LoVo (cell line): Measurements from ENCODE around the gene MRPL49.
"Not testable (repeated sequence)": the region's sequence is repeated elsewhere in the genome, so short reads cannot be mapped to it uniquely, and the experiment has no call there.

Experiments used
- DNase-seq: peaks from one replicate; pipeline ENCODE4 v3.0.0-alpha.2; 2016; ENCODE audit warnings: low spot score

MRPL49 gene

DNA sequence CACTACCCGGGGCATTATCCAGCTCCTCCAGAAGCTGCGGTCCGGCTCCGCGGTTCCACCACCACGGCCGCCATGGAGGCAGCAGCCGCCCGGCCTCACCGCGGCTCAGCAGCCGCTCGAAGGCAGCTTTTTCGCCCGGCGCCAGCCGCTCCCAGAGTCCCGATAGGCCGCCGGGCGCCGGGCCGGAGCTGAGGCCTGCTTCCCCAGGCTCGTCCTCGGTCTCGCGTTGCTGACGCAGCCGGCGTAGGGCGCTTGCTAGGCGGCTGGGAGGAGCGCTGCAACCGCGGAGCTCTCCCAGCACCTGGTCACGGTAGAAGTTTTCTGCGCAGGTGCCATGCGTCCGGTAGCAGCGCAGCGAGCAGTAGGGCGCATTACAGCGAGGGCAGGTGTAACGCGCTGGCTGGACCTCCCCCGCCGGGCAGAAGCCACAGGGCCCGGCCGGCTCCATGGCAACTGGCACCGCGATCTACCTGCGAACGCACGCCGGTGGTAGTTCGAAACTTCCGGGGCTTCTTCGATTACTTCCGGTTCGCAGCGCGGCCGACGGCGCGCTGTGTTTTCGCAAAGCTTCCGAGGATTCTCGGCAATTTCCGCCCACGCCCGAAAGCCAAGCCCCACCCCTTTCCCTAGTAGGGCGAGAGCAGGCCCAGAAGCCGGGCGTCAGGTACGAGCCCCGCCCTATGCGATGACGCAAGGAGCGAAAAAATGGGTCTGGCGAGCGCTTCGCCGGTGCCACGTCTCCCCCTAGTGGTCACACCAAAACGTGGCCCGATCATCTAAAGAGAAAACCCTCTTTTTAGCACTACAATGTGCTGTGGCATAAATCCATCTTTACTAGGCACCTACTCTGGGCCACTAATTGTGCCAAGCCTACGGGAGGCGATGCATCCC lies 4.7 kb upstream of the MRPL49 start, which contains the start of gene ZNHIT2:
TSS of gene ZNHIT2 (minus strand) at position 496 of the 891 bp plus-strand sequence. CDS start at position 448, 48 bp downstream.
- peak; percentile 98 for DNase-seq

DNA sequence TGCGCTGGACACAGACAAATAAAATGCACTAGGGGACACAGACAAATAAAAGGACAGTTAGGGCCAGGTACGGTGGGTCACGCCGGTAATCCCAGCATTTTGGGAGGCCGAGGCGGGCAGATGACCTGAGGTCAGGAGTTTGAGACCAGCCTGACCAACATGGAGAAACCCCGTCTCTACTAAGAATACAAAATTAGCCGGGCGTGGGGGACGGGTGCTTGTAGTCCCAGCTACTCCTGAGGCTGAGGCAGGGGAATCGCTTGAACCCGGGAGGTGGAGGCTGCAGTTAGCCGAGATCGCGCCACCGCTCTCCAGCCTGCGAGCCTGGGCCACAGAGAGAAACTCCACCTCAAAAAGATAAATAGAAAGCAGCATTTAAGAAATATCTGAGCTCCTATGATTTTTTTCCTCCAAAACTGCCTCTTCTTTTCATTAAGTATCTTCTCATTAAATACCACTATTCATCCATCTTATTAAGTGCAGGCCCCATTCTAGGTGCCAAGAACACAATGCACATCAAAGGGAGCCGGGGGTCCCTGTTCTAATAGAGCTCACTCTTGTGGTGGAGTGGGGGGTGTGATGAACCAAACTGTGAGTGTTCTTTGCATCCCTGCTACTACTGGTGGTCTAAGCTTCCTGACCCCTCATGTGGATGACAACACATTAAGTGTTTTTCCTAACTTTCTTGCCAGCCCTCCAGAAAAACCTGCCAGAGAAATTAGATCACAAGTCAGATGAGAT lies 3.9 kb upstream of the MRPL49 start:
- DNase-seq, result no peak

DNA sequence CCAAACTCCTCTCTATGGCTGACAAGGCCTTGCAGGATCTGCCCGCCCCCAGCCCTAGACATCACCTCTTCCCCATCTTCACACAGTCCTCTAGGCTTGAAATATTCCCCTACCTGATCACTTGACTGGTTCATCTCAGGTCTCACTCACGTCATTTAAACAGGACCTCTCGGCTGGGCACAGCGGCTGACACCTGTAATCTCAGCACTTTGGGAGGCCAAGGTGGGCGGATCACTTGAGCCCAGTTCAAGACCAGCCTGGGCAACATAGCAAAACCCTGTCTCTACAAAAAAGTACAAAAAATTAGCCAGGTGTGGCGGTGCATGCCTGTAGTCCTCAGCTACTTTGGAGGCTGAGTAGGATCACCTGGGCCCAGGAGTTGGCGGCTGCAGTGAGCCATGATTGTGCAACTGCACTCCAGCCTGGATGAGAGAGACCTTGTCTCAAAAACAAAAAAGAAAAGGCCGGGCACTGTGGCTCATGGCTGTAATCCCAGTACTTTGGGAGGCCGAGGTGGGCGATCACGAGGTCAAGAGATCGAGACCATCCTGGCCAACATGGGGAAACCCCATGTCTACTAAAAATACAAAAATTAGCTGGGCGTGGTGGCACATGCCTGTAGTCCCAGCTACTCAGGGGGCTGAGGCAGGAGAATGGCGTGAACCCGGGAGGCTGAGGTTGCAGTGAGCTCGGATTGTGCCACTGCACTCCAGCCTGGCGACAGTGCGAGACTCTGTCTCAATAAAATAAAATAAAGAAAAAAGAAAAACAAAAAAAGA lies 3.0 kb upstream of the MRPL49 start:
- DNase-seq, result not testable (repeated sequence)

DNA sequence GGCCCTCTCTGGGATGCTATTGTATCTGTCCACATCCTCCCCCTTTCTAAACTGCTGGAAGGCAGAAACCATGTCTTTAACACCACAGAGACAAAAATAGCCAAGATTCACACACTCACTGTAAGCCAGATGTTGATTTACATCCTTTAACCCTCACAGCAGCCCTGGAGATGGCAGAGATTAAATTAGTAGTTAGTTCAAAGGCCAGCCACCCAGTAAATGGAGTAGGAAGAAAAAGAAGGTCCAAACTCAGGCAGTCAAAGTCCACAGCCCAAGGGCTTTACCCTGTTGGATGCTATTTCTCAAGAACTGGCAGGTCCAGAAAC lies 2.5 kb upstream of the MRPL49 start:
- no peak for DNase-seq

GRCh38 chr11:65120831-65121230 lies 1.3 kb upstream of the MRPL49 start:
- no peak for DNase-seq

DNA sequence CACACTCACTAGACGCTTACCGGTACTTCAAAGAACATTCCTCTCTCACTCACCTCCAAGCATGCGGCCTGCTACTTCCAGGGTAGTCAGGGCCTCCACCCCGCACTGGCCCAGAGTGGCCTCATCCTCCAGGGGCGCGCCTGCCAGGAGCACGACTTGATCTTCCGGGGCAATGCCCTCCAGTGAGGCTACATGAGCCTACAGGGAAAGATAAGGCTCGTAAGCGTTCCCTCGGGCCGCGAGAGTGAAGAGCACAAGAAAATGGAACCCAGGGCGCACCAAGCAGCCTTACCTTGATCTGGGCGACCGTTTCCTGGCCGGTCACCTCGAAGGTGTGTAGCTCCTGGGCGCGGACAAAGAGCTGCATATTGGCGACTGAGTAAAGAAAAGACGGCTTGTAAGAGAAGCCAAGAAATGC lies 665 bp upstream of the MRPL49 start:
- DNase-seq, result no peak

- no peak for DNase-seq
These were observed 2.5 kb downstream of the MRPL49 start for GRCh38 chr11:65124480-65125196.

DNA sequence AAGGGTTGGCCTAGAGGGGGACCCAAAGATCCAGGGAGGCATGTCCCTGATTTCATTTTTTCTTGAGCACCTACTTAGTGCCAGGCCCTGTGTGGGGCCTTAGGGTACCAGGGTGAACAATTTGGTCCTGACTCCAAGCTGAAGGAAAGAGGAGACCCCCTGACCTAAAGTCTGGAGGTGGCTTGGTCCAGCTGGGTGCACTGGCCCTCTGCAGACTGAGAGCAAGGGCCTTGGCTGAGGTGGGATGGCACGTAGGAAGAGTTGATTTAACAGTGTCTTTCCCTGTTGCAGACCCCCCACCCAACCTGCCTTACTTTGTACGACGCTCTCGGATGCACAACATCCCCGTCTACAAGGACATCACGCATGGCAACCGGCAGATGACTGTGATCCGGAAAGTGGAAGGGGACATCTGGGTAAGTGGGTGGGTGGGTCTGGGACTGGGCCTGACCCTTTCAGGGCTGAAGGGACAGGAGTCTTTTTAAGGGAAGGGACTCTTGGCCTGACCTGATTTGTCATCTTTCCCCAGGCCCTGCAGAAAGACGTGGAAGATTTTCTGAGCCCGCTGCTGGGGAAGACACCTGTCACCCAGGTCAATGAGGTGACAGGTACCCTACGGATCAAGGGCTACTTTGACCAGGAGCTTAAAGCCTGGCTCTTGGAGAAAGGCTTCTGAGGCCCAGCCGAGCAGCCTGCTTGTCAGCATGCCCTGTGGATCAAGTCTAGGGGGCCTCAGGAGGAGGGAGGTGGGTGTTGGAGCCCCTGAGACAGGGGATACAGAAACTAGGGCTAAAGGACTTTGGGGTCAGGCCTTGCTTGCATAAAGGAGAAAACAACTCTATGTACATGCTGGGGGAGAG lies 3.3 kb downstream of the MRPL49 start:
- DNase-seq, result no peak

DNA sequence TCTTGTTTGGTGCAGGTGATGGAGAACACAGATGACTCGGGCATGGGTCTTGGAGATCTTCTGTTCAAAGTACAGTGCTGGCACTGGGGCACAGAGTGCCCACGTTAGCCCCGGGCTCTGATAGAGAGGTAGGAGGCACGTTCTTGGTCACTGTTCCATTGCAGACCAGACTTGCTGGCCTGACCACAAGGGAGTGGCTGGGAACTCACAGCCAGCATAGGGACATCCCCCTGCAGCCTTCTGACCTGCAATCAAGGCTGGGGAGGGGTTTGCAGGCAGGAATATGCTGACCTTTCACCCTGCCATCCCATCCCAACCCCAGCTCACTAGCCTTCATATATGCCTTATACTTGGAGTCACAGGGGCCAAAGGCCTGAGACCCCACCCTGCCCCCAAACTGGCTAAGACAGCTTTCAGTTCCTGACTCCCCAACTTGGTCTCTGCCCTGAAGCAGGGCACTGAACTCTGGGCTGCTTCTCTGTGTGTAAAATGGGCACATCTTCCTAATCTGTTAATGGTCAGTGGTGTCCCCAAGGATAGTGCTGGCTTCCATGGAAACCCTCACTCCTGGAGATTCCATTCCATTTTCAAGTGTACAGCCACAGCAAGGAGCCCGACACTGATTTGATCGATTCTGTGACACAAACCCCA lies 4.6 kb downstream of the MRPL49 start:
- DNase-seq, result no peak

DNA sequence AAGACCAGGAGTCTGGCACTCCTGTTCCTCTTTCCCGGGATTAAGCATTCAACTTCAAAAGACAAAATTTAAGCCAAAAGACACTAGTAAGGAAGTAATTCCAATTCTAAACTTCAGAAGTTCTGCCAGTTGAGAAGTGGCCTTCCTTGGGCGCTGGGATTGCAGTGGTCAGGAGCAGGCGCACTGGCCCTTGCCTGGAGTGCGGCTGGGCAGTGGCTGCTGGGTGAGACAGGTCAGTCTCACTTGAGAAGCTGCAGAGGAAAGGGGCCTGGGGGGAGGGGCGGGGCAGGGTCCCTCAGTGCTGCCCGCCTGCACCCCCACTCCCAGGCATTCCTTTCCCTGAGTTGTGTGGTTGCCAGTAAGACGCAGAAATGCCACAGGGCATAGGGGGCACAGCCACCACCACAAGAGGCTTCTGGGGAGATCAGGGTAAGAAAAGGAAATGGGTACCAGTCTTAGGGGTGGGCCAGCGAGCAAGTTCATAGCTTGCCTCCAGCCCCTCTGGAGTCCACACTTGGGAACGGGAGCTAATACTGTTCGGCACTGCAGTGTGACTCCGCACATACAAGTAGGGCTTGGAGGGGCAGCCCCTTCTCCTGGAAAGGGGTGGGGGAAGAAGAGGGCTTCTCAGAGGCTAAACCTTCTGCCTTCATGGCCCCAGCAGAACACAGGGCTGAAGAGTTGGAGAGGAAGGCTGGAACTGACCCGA lies 5.5 kb downstream of the MRPL49 start:
- no peak for DNase-seq

GRCh38 chr11:65128182-65129145 lies 6.3 kb downstream of the MRPL49 start:
- no peak for DNase-seq

- no peak for DNase-seq
These were observed 7.7 kb downstream of the MRPL49 start for GRCh38 chr11:65129649-65130441.

GRCh38 chr11:65130631-65131416 lies 8.7 kb downstream of the MRPL49 start:
- DNase-seq, result no peak

DNA sequence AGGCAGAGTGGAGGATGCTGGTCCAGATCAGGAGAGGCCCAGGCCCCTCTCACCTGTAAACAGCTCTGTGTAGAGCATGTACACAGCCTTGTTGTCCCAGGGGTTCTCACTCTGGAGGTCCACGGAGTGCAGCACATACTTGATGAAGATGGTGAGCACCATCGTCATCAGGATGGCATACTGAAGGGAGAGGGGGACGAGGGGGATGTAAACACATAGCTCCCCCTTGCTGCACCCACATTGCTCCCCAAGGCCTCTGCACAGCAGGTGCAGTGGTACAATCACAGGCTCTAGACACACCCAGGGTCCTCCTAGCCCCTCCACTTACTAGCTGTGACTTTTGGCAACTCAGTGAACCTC lies 9.3 kb downstream of the MRPL49 start:
- DNase-seq, result no peak

DNA sequence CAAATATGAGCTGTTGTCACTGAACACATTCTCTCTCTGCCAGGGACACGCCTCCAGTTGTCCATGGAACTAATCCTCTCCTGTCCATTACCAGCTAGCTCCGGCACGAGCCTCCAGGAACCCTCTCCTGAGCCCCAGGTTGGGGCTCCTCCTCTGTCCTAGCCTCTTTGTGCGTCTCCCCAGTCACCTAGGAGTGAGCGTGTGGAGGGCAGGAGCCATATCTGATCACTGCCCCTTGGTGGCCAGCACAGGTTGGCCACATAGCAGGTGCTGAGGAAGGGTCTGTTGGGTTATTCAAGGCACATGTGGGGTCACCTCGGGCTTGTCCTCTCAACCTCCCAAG lies 9.7 kb downstream of the MRPL49 start:
- no peak for DNase-seq

DNA sequence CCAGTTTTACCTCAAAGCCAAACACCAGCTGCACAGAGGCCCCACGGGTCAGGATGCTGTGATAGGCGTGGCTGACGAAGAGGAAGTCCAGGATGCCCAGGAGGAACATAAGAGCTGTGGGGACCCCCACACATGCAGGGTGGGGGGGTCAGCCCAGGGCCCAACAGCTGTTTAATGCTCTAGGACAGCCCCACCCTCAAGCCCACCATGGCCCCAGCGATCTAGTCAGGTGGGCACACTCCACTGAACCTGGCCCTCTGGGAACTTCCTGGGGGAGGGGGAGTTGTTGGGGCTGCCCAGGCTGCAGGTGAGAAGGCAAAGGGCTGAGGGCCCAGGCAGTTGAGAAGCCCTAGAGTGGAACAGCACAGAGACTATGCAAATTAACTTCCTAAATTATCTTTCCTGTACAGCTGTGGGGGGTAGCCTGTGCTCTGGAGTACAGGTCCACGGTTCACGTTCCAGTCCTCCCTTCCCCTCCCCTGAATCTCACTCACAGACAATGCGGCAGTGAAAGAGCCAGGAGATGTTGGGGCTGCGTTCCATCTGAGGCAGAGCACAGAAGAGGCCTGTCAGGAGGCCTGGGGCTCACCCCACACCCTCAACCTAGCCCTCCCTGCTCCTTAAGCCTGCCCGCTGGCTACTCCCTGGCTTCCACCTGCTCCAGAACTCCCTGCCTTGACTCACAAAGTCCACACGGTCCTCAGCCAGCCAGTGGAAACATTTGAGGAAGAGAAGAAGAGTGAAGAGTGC lies 10.3 kb downstream of the MRPL49 start:
- no peak for DNase-seq
